Nephron (organoid): Measurements from ENCODE around the gene SNRPD3.
"Not testable (repeated sequence)": the region's sequence is repeated elsewhere in the genome, so short reads cannot be mapped to it uniquely, and the experiment has no call there.

Experiments used
- H3K27ac Mint-ChIP-seq, 3 experiments: 2 replicates each; pipeline ENCODE4 v1.8.0; 2020; ENCODE audit warnings: mixed read lengths in 3 of 3, mild to moderate bottlenecking in 2 of 3, moderate library complexity in 1 of 3
- H3K27me3 Mint-ChIP-seq: 2 replicates; pipeline ENCODE4 v1.8.0; 2021; ENCODE audit warnings: low read depth, mild to moderate bottlenecking, moderate library complexity, mixed read lengths
- H3K36me3 Mint-ChIP-seq: 2 replicates; pipeline ENCODE4 v1.8.0; 2020; ENCODE audit warnings: low read depth, mixed read lengths
- H3K4me1 Mint-ChIP-seq: 2 replicates; pipeline ENCODE4 v1.8.0; 2020; ENCODE audit warnings: mixed read lengths
- H3K4me3 Mint-ChIP-seq, 3 experiments: 2 replicates each; pipeline ENCODE4 v1.8.0; 2020; ENCODE audit warnings: mild to moderate bottlenecking in 3 of 3, mixed read lengths in 3 of 3, moderate library complexity in 2 of 3
- H3K9me3 Mint-ChIP-seq: 2 replicates; pipeline ENCODE4 v1.8.0; 2020; ENCODE audit warnings: mixed read lengths
- CTCF ChIP-seq, 3 experiments: fragments of 200-600 bp; sonication (generic); IDR thresholded peaks; one replicate each; pipeline ENCODE4 v1.5.0; 2021; ENCODE audit warnings: antibody characterized with exemption in 3 of 3; ENCODE audit not compliant: unreplicated experiment in 3 of 3

The SNRPD3 gene

GRCh38 chr22:24525416-24526037, 30.3 kb upstream of the SNRPD3 start:
- Mint-ChIP-seq H3K9me3 (no peaks in the 10 kb centered on the region), H3K4me3 (no peak overlapping the region), H3K27me3 (peaks cover 7% of the 10 kb centered on the region), H3K4me1 (no peaks in the 10 kb centered on the region), H3K27ac (no peak overlapping the region), H3K36me3 (no peaks in the 10 kb centered on the region)
- peak; percentile 74 to 82 (median 77) for TF ChIP-seq CTCF (IDR thresholded peaks at IDR 0.05; ENCODE audit: unreplicated experiment in 3 of 3)

GRCh38 chr22:24526191-24526590, 29.6 kb upstream of the SNRPD3 start:
- Mint-ChIP-seq H3K27me3 (peaks cover 7% of the 10 kb centered on the region), H3K9me3 (no peaks in the 10 kb centered on the region), H3K4me3 (no peak overlapping the region), H3K27ac (no peak overlapping the region), H3K4me1 (no peaks in the 10 kb centered on the region), H3K36me3 (no peaks in the 10 kb centered on the region)
- TF ChIP-seq CTCF (IDR thresholded peaks at IDR 0.05; ENCODE audit: unreplicated experiment in 3 of 3), result no peak

- no peak for TF ChIP-seq CTCF (IDR thresholded peaks at IDR 0.05; ENCODE audit: unreplicated experiment in 3 of 3)
- Mint-ChIP-seq H3K9me3 (no peaks in the 10 kb centered on the region), H3K4me1 (no peaks in the 10 kb centered on the region), H3K4me3 (no peak overlapping the region), H3K27ac (no peak overlapping the region), H3K27me3 (peaks cover 3% of the 10 kb centered on the region), H3K36me3 (no peaks in the 10 kb centered on the region)
Measured at GRCh38 chr22:24529898-24530297, 25.9 kb upstream of the SNRPD3 start.

- H3K9me3 Mint-ChIP-seq, H3K27me3 Mint-ChIP-seq, H3K36me3 Mint-ChIP-seq, H3K4me1 Mint-ChIP-seq, H3K4me3 Mint-ChIP-seq, H3K27ac Mint-ChIP-seq: not testable (repeated sequence)
Measured at GRCh38 chr22:24530968-24531367, 24.8 kb upstream of the SNRPD3 start.

- Mint-ChIP-seq H3K9me3 (no peaks in the 10 kb centered on the region), H3K36me3 (no peaks in the 10 kb centered on the region), H3K4me3 (no peak overlapping the region)
Measured at GRCh38 chr22:24532075-24532474, 23.7 kb upstream of the SNRPD3 start.

GRCh38 chr22:24535348-24535747, 20.5 kb upstream of the SNRPD3 start:
- no peak for TF ChIP-seq CTCF (IDR thresholded peaks at IDR 0.05; ENCODE audit: unreplicated experiment in 3 of 3)
- Mint-ChIP-seq H3K9me3 (no peaks in the 10 kb centered on the region), H3K27ac (no peak overlapping the region), H3K27me3 (peaks cover 3% of the 10 kb centered on the region), H3K4me3 (no peak overlapping the region), H3K4me1 (peaks cover 4% of the 10 kb centered on the region), H3K36me3 (peaks cover 12% of the 10 kb centered on the region)

More at GRCh38 chr22:24532075-24532474, 23.7 kb upstream of the SNRPD3 start:
- Mint-ChIP-seq H3K27ac (no peak overlapping the region), H3K4me1 (no peaks in the 10 kb centered on the region), H3K27me3 (peaks cover 3% of the 10 kb centered on the region)
- TF ChIP-seq CTCF (IDR thresholded peaks at IDR 0.05; ENCODE audit: unreplicated experiment in 3 of 3), result no peak
